WTC11 (cell line): ENCODE measurements around the gene CXorf65.

Source experiments
- TF ChIP-seq, protein P1 (sequence below): fragments of 200-600 bp; IDR thresholded peaks from 2 replicates; pipeline ENCODE4 v1.8.0; 2022; ENCODE audit warnings: antibody characterized with exemption
- TF ChIP-seq, protein P2 (sequence below): sonication (generic); formaldehyde crosslinking; IDR thresholded peaks from 2 replicates; pipeline ENCODE4 v1.8.1; 2022; ENCODE audit warnings: low read depth, missing genetic modification reagents, borderline replicate concordance

DNA sequence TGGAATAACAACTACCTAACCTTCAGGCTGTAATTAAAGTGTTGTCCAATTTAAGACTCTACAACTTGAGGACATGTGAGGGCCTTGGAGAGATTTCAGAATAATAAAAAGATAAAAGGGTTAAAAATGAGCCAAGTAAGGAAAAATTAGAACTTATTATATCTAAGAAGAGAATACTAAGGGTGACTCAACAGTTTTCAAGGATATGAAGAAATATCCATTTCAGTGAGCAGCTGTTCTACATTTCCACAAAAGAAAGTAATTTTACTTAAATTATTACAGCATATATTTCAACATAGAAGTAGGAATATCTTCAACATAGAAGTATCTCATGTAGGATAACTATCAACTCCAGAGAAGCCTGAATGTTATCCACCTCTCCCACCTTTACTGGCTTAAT lies 49.7 kb downstream of the CXorf65 start:
- TF ChIP-seq, protein P1, sequence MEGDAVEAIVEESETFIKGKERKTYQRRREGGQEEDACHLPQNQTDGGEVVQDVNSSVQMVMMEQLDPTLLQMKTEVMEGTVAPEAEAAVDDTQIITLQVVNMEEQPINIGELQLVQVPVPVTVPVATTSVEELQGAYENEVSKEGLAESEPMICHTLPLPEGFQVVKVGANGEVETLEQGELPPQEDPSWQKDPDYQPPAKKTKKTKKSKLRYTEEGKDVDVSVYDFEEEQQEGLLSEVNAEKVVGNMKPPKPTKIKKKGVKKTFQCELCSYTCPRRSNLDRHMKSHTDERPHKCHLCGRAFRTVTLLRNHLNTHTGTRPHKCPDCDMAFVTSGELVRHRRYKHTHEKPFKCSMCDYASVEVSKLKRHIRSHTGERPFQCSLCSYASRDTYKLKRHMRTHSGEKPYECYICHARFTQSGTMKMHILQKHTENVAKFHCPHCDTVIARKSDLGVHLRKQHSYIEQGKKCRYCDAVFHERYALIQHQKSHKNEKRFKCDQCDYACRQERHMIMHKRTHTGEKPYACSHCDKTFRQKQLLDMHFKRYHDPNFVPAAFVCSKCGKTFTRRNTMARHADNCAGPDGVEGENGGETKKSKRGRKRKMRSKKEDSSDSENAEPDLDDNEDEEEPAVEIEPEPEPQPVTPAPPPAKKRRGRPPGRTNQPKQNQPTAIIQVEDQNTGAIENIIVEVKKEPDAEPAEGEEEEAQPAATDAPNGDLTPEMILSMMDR = no peak
- TF ChIP-seq, protein P2, sequence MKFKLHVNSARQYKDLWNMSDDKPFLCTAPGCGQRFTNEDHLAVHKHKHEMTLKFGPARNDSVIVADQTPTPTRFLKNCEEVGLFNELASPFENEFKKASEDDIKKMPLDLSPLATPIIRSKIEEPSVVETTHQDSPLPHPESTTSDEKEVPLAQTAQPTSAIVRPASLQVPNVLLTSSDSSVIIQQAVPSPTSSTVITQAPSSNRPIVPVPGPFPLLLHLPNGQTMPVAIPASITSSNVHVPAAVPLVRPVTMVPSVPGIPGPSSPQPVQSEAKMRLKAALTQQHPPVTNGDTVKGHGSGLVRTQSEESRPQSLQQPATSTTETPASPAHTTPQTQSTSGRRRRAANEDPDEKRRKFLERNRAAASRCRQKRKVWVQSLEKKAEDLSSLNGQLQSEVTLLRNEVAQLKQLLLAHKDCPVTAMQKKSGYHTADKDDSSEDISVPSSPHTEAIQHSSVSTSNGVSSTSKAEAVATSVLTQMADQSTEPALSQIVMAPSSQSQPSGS (CRISPR knock-in tag) = no peak
